ENCODE results near the gene NBEAL2. TPM values are rescaled to one million over a fixed set of nuclear protein-coding genes. Genes with fewer than 3 reads are reported as not detected.

The NBEAL2 gene
- total and polyA plus RNA-seq, 8 donors: 59.3 to 148 (median 84.3) TPM

DNA sequence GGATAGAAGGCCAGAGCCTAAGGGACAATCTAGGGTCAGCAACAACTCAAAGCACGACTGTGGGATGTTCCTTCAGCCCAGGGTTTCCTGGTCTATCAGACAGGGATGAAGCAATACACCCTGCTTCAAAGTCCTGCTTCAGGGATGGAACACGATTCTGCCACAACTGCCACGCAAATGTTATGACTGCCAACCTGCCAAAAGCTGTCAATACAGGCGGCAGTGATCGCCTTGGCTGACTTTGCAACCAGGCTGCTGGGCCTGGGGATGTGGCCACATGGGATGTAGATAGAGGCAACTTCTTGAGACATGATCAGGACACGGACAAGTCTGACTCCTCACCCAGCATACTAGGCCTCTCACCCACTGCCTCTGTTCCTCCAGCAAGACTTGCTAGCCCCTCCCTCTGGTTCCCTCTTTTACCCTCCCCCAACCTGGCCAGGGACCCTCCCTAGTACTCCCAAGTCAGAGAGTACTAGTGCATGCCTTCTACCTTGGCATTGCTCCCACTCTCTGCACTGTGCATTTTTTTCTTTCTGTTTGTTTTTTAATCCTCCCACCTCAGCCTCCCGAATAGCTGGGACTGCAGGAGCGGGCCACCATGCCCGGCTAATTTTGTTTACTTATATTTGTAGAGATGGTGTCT is 10.6 kb upstream of the NBEAL2 start:
- peaks cover 26 to 89% of the 10 kb centered on the region in 2 donors for H3K4me1 ChIP-seq
- H3K27ac ChIP-seq: peak overlapping the region in 1 of 2 donors; percentile 39

DNA sequence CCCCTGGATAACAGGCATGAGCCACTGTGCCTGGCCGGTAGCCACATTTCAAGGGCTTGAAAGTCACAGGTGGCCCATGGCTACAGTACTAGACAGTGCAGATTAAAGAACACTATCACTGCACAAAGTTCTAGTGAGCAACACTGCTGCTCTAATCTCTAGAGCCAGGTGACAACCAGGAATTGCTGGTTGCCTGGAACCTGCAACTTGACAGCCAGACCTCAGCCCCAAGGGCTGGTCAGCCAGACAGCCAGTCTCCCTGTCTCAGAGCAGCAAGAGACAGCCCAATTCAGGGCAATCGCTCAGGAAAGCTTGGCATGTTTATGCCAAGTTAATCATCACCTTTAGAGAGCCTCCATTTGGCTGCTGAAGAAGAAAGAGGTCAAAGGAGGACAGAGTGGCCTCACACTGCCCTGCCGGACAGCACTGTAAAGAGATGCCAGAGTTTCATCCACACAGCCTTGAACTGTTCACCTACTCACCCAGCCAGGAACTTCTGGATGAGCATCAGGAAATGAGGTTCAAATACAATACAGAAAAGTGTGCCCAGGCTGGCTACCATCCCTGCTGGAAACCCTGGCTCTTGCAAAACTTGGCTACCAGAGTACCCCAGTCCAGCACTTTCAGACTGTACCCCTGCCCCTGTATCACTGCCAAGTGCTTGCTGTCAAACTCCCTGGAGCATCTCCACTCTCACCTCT is 8.9 kb upstream of the NBEAL2 start:
- peak overlapping the region; percentile 1 to 67 for H3K27ac ChIP-seq
- TF ChIP-seq, protein P1, sequence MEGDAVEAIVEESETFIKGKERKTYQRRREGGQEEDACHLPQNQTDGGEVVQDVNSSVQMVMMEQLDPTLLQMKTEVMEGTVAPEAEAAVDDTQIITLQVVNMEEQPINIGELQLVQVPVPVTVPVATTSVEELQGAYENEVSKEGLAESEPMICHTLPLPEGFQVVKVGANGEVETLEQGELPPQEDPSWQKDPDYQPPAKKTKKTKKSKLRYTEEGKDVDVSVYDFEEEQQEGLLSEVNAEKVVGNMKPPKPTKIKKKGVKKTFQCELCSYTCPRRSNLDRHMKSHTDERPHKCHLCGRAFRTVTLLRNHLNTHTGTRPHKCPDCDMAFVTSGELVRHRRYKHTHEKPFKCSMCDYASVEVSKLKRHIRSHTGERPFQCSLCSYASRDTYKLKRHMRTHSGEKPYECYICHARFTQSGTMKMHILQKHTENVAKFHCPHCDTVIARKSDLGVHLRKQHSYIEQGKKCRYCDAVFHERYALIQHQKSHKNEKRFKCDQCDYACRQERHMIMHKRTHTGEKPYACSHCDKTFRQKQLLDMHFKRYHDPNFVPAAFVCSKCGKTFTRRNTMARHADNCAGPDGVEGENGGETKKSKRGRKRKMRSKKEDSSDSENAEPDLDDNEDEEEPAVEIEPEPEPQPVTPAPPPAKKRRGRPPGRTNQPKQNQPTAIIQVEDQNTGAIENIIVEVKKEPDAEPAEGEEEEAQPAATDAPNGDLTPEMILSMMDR (IDR thresholded peaks at IDR 0.05): no peak
- no peaks in the 10 kb centered on the region for H3K36me3 ChIP-seq
- DNase-seq (no peak), ATAC-seq (peak; percentile 68)
- peaks cover 18 to 94% of the 10 kb centered on the region in 2 donors for H3K4me1 ChIP-seq
- no peak overlapping the region for H3K4me3 ChIP-seq
- no peaks in the 10 kb centered on the region for H3K9me3 ChIP-seq
- H3K27me3 ChIP-seq: no peaks in the 10 kb centered on the region
- intact Hi-C loops (cut with DNase I): no loop called here

More for the DNA sequence above, 10.6 kb upstream of the NBEAL2 start:
- no peak for DNase-seq
- Histone ChIP-seq H3K4me3 (no peak overlapping the region), H3K36me3 (no peaks in the 10 kb centered on the region), H3K27me3 (no peaks in the 10 kb centered on the region), H3K9me3 (no peaks in the 10 kb centered on the region)
- intact Hi-C loops (cut with DNase I): no loop called here
- no peak for ATAC-seq
- TF ChIP-seq, protein P1 (IDR thresholded peaks at IDR 0.05): no peak

DNA sequence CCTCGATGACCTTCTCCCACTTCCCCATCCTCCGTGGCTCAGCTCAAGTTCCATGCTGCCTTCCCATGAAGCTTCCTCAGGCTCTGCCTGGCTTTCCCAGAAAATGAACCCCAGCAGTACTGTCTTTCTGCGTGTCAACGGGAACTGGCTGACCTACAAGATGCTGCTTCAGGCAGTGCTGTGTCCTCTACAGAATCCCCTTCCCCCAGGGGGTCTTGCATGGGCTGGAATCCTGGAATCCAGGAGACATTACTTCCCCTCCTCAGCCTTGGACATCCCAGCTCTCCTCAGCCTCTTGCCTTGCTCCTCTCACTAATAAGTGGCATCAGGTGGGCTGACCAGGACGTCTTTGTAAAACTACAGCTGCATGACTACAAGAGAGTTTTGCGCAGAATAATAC is 8.3 kb upstream of the NBEAL2 start:
- intact Hi-C loops (cut with DNase I): no loop called here
- TF ChIP-seq, protein P1 (IDR thresholded peaks at IDR 0.05): no peak
- ATAC-seq (no peak), DNase-seq (peak in 1 of 4 donors; percentile 15)
- Histone ChIP-seq H3K27ac (peak overlapping the region; percentile 1 to 67), H3K4me1 (peaks cover 12 to 93% of the 10 kb centered on the region in 2 donors), H3K36me3 (no peaks in the 10 kb centered on the region), H3K9me3 (no peaks in the 10 kb centered on the region), H3K4me3 (no peak overlapping the region), H3K27me3 (no peaks in the 10 kb centered on the region)

DNA sequence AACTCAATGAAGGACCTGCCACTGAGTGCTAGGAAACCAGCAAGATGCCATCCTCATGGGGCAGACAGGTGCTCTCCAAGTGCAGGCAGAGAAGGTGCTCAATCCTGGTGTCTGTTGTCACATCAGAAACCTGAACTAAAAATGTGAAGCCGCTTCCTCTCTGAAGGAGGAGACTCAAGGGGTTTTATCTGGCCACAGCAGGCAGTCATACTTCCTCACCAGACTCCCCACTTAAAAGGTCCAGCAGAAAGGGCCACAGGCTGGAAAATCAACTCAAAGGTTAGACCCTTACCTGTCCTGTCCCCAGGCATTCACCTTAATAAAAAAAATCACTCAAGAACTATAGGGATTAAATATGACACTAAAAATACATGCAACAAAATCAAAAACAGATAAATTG is 7.7 kb upstream of the NBEAL2 start:
- H3K4me1 ChIP-seq: peaks cover 12 to 87% of the 10 kb centered on the region in 2 donors
- no peaks in the 10 kb centered on the region for H3K36me3 ChIP-seq
- DNase-seq (no peak), ATAC-seq (no peak)
- intact Hi-C loops (cut with DNase I): no loop called here
- TF ChIP-seq, protein P1 (IDR thresholded peaks at IDR 0.05): no peak
- no peak overlapping the region for H3K4me3 ChIP-seq
- H3K27ac ChIP-seq: peak overlapping the region in 1 of 2 donors; percentile 67
- H3K27me3 ChIP-seq: no peaks in the 10 kb centered on the region
- H3K9me3 ChIP-seq: no peaks in the 10 kb centered on the region

DNA sequence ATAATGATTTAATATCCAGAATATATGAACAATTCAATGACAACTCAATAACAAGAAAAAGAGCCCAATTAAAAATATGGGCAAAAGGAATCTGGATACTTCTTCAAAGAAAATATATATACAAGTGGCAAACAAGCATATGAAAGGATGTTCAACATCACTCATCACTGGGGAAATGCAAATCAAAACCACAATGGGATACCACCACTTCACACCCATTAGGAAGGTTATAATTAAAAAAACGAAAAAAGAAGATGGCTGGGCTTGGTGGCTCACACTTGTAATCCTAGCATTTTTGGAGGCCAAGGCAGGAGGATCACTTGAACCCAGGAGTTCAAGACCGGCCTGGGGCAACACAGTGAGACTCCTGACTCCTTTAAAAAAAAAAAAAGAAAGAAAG is 7.1 kb upstream of the NBEAL2 start:
- Histone ChIP-seq H3K27me3 (no peaks in the 10 kb centered on the region), H3K4me1 (peaks cover 13 to 86% of the 10 kb centered on the region in 2 donors), H3K27ac (no peak overlapping the region), H3K36me3 (no peaks in the 10 kb centered on the region), H3K4me3 (no peak overlapping the region), H3K9me3 (no peaks in the 10 kb centered on the region)
- intact Hi-C loops (cut with DNase I): no loop called here
- TF ChIP-seq, protein P1 (IDR thresholded peaks at IDR 0.05): no peak
- ATAC-seq (no peak), DNase-seq (no peak)
